Mucosa of descending colon (tissue), 3 donors: ENCODE results near the gene TOLLIP. TPM values are rescaled to one million over a fixed set of nuclear protein-coding genes. Genes with fewer than 3 reads are reported as not detected.

ENCODE experiments used
- ATAC-seq: fragments of 200-7000 bp; cut with Tn5 transposase; one replicate; pipeline ENCODE4 v1.9.1; 2020; ENCODE audit warnings: mild to moderate bottlenecking, moderate library complexity
- DNase-seq, 3 donors: peaks; one replicate each; pipeline ENCODE4 v3.0.0-alpha.2; 2020
- H3K36me3 ChIP-seq: fragments of 200-600 bp; one replicate; pipeline ENCODE4 v1.8.0; 2021; ENCODE audit warnings: low read depth, mild to moderate bottlenecking
- H3K4me1 ChIP-seq: fragments of 200-600 bp; one replicate; pipeline ENCODE4 v1.8.0; 2021; ENCODE audit warnings: low read depth, mild to moderate bottlenecking
- H3K4me3 ChIP-seq: fragments of 200-600 bp; one replicate; pipeline ENCODE4 v1.8.0; 2021; ENCODE audit warnings: mild to moderate bottlenecking
- H3K9me3 ChIP-seq: fragments of 200-600 bp; one replicate; pipeline ENCODE4 v1.8.0; 2021; ENCODE audit warnings: mild to moderate bottlenecking
- CTCF ChIP-seq: fragments of 200-600 bp; IDR thresholded peaks from one replicate; pipeline ENCODE4 v1.8.0; 2022; ENCODE audit warnings: antibody characterized with exemption, mild to moderate bottlenecking
- intact Hi-C, 2 donors: fragments of 100-400 bp; cut with DNase I in 1 of 2; cut with micrococcal nuclease in 1 of 2; formaldehyde crosslinking; loops; one replicate each; pipeline versions ENCODE4 v1.11.0 to v1.11.1; 2022; cut with DNase I, micrococcal nuclease
- total RNA-seq, 3 donors: library from RNA; stranded (reverse); fragmentation: NEBNext Ultra II Directional in 2 of 3; extraction: Animal tissue kit (Norgen Biotek cat#: 25700) in 2 of 3; gene quantifications; one replicate each; pipeline versions ENCODE4 v1.2.1 to v1.2.4, GENCODE V29; 2021 to 2023
- donor health status: DM: no; HTN: no; CAD: no; lungs with moderate emphysema.
- donor health status: DM: no; HTN: no; CAD: no.
- donor health status: DM: no; HTN: yes; CAD: no.

Gene TOLLIP
- total RNA-seq, 3 donors from 2014 or later, result 62.4 to 65.4 (median 62.5) TPM

GRCh38 chr11:1346669-1347390 lies 37.4 kb upstream of the TOLLIP start:
- TF ChIP-seq CTCF, result no peak
- Histone ChIP-seq H3K4me1 (no peaks in the 10 kb centered on the region), H3K36me3 (no peaks in the 10 kb centered on the region), H3K4me3 (no peak overlapping the region), H3K9me3 (no peaks in the 10 kb centered on the region)
- DNase-seq (peak in 1 of 3 donors; percentile 8), ATAC-seq (no peak)
- intact Hi-C loops, result no loop called here

- no peak for DNase-seq
- Histone ChIP-seq H3K4me3 (no peak overlapping the region), H3K4me1 (no peaks in the 10 kb centered on the region), H3K9me3 (no peaks in the 10 kb centered on the region), H3K36me3 (no peaks in the 10 kb centered on the region)
- intact Hi-C loops, result no loop called here
- no peak for ATAC-seq
- TF ChIP-seq CTCF, result no peak
These were observed 36.5 kb upstream of the TOLLIP start for GRCh38 chr11:1345737-1346513.

GRCh38 chr11:1344056-1344635 lies 34.7 kb upstream of the TOLLIP start:
- Histone ChIP-seq H3K4me3 (no peak overlapping the region), H3K4me1 (no peaks in the 10 kb centered on the region), H3K9me3 (no peaks in the 10 kb centered on the region), H3K36me3 (no peaks in the 10 kb centered on the region)
- intact Hi-C loops, result no loop called here
- TF ChIP-seq CTCF, result no peak
- ATAC-seq, result no peak
- no peak for DNase-seq

- no peaks in the 10 kb centered on the region for H3K4me1 ChIP-seq
- no peak overlapping the region for H3K4me3 ChIP-seq
- ATAC-seq (no peak), DNase-seq (no peak)
- intact Hi-C loops, result no loop called here
- no peak for TF ChIP-seq CTCF
- H3K36me3 ChIP-seq, result no peaks in the 10 kb centered on the region
- H3K9me3 ChIP-seq, result no peaks in the 10 kb centered on the region
These were observed 34.1 kb upstream of the TOLLIP start for GRCh38 chr11:1343391-1344055.

GRCh38 chr11:1342946-1343345 lies 33.5 kb upstream of the TOLLIP start:
- intact Hi-C loops, result no loop called here
- Histone ChIP-seq H3K4me3 (no peak overlapping the region), H3K4me1 (no peaks in the 10 kb centered on the region), H3K36me3 (no peaks in the 10 kb centered on the region), H3K9me3 (no peaks in the 10 kb centered on the region)
- no peak for ATAC-seq
- no peak for DNase-seq
- no peak for TF ChIP-seq CTCF
